Astrocyte (in vitro differentiated cells and primary cell): ENCODE results near the gene GGCX.

Source experiments
- EZH2 ChIP-seq: IDR thresholded peaks from 2 replicates; pipeline ENCODE4 v1.6.1; 2012; ENCODE audit warnings: mild to moderate bottlenecking, low read length, inconsistent platforms; ENCODE audit not compliant: insufficient read depth
- TF ChIP-seq, protein P1 (sequence below): IDR thresholded peaks from 2 replicates; pipeline ENCODE4 v1.5.1; 2011; ENCODE audit warnings: low read depth, mild to moderate bottlenecking, inconsistent platforms, low read length, moderate library complexity; ENCODE audit not compliant: insufficient read depth

DNA sequence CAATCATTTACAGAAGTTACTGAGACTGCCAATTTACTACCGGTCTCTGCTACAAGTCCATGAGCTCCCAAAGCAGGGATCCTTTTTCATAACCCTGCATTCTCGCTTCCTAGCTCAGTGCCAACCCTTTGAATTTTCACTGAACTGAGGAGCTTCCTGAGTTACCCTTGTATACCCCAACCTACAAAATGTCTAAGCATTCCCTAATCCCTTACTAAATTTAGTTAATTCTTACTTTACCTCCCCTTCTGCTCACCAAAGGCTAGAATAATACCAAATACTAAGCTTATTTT is 12.7 kb downstream of the GGCX start:
- TF ChIP-seq, protein P1, sequence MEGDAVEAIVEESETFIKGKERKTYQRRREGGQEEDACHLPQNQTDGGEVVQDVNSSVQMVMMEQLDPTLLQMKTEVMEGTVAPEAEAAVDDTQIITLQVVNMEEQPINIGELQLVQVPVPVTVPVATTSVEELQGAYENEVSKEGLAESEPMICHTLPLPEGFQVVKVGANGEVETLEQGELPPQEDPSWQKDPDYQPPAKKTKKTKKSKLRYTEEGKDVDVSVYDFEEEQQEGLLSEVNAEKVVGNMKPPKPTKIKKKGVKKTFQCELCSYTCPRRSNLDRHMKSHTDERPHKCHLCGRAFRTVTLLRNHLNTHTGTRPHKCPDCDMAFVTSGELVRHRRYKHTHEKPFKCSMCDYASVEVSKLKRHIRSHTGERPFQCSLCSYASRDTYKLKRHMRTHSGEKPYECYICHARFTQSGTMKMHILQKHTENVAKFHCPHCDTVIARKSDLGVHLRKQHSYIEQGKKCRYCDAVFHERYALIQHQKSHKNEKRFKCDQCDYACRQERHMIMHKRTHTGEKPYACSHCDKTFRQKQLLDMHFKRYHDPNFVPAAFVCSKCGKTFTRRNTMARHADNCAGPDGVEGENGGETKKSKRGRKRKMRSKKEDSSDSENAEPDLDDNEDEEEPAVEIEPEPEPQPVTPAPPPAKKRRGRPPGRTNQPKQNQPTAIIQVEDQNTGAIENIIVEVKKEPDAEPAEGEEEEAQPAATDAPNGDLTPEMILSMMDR: no peak
- TF ChIP-seq EZH2: no peak
